ENCODE results near the gene C20orf96.
"Not testable (repeated sequence)": the region's sequence is repeated elsewhere in the genome, so short reads cannot be mapped to it uniquely, and the experiment has no call there.

C20orf96 gene

GRCh38 chr20:226958-227357 lies 63.6 kb downstream of the C20orf96 start, which contains the start of gene DEFB129:
DEFB129 (plus strand) TSS chr20:227258; CDS start chr20:227289, 31 bp downstream.
- no peak for DNase-seq

GRCh38 chr20:225879-226278 lies 64.7 kb downstream of the C20orf96 start:
- not testable (repeated sequence) for DNase-seq

DNA sequence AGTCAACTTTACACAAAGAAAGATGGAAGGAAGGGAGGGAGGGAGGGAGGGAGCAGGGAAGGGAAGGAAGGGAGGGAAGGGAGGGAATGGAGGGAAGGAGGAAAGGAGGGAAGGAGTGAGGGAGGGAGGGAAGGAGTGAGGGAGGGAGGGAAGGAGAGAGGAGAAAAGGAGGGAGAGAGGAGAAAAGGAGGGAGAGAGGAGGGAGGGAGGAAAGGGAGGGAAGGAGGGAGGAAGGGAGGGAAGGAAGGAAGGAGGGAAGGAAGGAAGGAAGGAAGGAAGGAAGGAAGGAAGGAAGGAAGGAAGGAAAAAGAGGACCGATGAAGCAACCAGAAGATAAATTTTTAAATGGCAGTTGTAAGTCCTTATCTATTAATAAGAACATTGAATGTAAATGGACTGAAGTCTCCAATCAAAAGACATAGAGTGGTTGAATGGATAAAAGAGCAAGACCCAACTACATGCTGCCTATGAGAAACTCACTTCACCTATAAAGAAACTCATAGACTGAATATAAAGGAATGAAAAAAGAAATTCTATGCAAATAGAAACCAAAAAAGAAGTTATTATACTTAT lies 69.2 kb downstream of the C20orf96 start:
- DNase-seq: no peak

All from fibroblast of upper back skin (primary cell).